Measurements from ENCODE around the gene ZP4. TPM values are rescaled to one million over a fixed set of nuclear protein-coding genes. Genes with fewer than 3 reads are reported as not detected.

Gene ZP4
- total RNA-seq, 2 donors from 2014 or later, result not detected

DNA sequence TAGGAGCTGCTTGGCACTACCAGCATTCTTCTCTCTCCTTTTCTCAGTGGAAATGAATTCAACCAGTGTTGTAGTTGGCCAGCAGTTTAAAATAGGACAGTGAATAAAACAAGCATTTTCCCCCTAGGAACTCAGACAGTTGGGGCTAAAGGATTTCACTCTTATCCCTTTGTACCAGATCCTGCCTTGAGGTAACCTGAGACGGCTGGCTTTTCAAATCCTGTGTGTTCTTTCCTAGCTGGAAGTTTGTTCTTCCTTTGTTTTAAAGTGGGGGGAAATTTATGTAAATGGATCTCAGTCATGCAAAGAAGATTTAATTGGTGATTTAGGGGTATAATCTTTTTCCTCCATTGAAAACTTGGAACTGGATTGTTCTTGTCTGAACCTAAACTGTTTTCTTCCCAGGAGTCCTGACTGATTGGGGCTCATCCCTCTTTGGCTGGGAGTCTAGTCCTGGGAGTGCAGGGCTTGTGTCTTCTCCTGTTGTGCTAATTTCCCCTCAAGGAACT lies 23.3 kb downstream of the ZP4 start:
- Histone ChIP-seq H3K36me3 (no peaks in the 10 kb centered on the region), H3K4me1 (peaks cover 0 to 12% of the 10 kb centered on the region in 2 donors), H3K9me3 (no peaks in the 10 kb centered on the region), H3K27me3 (no peaks in the 10 kb centered on the region), H3K4me3 (no peak overlapping the region), H3K27ac (no peak overlapping the region)
- TF ChIP-seq, protein P1, sequence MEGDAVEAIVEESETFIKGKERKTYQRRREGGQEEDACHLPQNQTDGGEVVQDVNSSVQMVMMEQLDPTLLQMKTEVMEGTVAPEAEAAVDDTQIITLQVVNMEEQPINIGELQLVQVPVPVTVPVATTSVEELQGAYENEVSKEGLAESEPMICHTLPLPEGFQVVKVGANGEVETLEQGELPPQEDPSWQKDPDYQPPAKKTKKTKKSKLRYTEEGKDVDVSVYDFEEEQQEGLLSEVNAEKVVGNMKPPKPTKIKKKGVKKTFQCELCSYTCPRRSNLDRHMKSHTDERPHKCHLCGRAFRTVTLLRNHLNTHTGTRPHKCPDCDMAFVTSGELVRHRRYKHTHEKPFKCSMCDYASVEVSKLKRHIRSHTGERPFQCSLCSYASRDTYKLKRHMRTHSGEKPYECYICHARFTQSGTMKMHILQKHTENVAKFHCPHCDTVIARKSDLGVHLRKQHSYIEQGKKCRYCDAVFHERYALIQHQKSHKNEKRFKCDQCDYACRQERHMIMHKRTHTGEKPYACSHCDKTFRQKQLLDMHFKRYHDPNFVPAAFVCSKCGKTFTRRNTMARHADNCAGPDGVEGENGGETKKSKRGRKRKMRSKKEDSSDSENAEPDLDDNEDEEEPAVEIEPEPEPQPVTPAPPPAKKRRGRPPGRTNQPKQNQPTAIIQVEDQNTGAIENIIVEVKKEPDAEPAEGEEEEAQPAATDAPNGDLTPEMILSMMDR (IDR thresholded peaks at IDR 0.05), result no peak
- DNase-seq (ENCODE audit: low spot score), result no peak

DNA sequence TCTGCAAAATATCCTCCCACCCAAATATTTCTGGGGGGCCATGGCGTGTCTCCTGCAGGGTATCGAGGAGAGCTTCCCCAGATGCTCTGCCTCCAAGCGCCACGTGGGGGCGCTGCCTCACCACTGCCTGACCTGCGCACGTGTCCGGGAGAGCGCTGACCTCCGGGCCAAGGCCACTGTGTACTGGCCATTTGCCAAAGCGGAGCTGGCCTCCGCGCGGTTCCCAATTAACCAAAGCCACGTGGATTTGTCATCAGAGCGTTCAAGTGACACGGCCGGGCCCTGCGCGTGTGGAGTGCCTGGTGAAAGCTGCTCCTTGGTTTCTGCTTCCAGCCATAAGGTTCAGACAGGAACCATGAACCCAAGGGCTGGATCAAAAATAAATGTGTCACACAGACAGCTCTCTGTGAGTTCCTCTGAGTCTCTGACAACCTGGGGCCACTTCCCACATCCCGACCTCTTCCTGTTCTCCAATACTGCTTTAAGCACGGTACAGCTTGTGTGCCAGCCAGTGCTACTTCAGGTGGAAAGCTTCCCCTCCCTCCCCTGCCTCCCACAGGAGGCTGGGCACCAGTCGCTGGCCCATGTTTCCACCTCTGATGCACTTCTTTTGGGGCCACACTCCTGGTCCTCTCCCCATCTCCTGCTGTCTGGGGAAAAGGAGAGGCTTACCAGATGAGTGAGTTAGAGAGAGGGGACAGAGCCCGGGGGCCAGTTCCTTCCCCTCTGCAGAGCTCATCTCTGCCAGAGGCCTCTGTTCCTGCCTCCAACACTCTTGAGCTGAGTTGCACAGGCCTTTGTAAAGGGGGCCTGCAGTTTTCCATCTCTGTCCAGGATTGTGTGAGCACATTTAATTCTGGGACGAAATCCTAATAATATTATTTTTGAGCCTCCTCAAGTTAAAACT lies 26.1 kb downstream of the ZP4 start:
- Histone ChIP-seq H3K27ac (no peak overlapping the region), H3K36me3 (no peaks in the 10 kb centered on the region), H3K9me3 (no peaks in the 10 kb centered on the region), H3K4me3 (no peak overlapping the region), H3K27me3 (no peaks in the 10 kb centered on the region), H3K4me1 (peaks cover 0 to 12% of the 10 kb centered on the region in 2 donors)
- TF ChIP-seq, protein P1 (IDR thresholded peaks at IDR 0.05), result peak; percentile 83 to 91
- DNase-seq (ENCODE audit: low spot score), result peak; percentile 73

DNA sequence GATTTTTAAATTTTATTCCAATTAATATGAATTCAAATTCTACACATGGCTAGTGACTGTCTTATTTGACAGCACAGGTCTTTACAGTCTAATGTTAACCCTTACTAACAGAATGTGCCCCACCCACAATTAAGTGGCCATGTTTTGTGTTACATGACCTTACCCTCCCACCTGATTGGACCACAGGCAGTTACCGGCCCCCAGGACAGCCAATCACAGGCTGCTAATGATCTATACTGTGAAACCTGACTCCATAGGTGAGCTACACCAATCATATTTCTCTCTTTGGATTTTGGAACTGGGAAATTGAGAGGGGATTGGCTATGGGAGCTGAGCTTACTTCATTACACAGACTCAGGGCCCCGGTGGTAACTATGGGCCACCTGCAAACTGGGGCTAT lies 27.5 kb downstream of the ZP4 start:
- no peaks in the 10 kb centered on the region for H3K36me3 ChIP-seq
- no peak overlapping the region for H3K4me3 ChIP-seq
- H3K9me3 ChIP-seq, result no peaks in the 10 kb centered on the region
- peaks cover 0 to 12% of the 10 kb centered on the region in 2 donors for H3K4me1 ChIP-seq
- H3K27ac ChIP-seq, result no peak overlapping the region
- no peaks in the 10 kb centered on the region for H3K27me3 ChIP-seq
- no peak for DNase-seq (ENCODE audit: low spot score)
- TF ChIP-seq, protein P1 (IDR thresholded peaks at IDR 0.05), result no peak

DNA sequence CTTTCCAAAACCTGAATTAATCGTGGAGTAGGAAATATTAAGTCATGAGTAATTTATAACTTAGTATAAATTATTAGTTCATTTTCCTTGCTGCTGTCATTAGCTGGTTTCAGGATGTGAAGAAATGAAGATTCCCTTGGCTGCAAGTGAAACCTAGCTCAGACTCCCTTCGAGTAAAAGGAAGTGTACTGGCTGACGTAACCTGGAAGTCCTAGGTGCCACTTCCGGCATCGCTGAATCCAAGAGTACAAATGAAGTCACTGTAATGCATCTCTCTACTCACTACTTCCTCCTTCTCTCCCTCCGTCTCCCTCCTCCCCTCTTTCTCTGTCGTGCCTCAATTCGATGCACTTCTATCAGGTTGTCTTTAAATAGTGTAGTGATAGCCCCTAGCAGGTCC lies 28.8 kb downstream of the ZP4 start:
- DNase-seq (ENCODE audit: low spot score), result no peak
- Histone ChIP-seq H3K9me3 (no peaks in the 10 kb centered on the region), H3K36me3 (no peaks in the 10 kb centered on the region), H3K4me1 (peaks cover 0 to 12% of the 10 kb centered on the region in 2 donors), H3K27ac (no peak overlapping the region), H3K27me3 (no peaks in the 10 kb centered on the region), H3K4me3 (no peak overlapping the region)
- TF ChIP-seq, protein P1 (IDR thresholded peaks at IDR 0.05), result no peak

DNA sequence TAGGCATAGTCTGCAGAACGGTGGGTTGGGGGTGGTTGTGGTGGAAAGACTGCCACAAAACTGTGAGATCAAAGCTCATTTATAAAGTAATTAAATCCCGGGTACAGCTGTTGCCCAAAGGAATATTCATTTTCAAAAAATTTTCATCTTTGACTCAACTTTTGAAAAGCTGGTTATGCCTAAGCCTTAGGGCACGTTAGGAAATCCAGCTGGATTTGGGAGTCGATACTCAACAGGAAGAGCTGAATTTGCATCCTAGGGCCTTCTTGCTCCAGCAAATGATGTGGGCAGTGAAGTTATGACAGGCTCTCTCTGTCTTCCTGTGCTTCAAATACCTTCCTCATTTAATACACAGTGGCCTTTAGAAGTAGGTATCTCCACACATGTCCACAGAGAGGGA lies 31.7 kb downstream of the ZP4 start:
- DNase-seq (ENCODE audit: low spot score), result no peak
- TF ChIP-seq, protein P1 (IDR thresholded peaks at IDR 0.05), result no peak
- Histone ChIP-seq H3K27ac (no peak overlapping the region), H3K4me3 (no peak overlapping the region), H3K9me3 (no peaks in the 10 kb centered on the region), H3K4me1 (peaks cover 0 to 4% of the 10 kb centered on the region in 2 donors), H3K27me3 (no peaks in the 10 kb centered on the region), H3K36me3 (no peaks in the 10 kb centered on the region)
